Measurements from ENCODE around the gene C17orf58. TPM values are rescaled to one million over a fixed set of nuclear protein-coding genes. Genes with fewer than 3 reads are reported as not detected.
"Not testable (repeated sequence)": the region's sequence is repeated elsewhere in the genome, so short reads cannot be mapped to it uniquely, and the experiment has no call there.

Gene C17orf58
- total and polyA plus RNA-seq, 12 donors, result 3.7 to 19.4 (median 10.2) TPM

DNA sequence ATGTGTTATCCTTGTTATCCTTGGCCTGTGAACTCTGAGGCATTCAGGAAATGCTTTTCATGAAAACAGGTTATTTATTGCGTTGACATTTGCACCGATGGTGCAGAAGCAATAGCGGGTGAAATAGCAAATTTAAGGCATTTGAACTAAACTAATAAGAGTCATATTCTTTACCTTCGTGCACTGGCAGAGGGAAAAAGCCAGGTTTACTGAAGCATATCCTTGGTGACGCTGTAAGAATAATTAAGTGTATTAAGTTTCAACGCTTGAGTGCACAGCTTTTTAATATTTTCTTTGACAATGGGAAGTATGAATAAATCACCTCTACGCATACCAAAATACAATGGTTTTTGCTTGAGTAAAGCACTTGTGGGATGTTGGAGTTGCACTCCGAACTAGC, 25.7 kb upstream of the C17orf58 start:
- 77 to 85% (median 80%) methylated on average over 8 of the region's 8 CpGs for WGBS, 4 donors
- intact Hi-C loops (cut with DNase I), result no loop called here
- TF ChIP-seq CTCF (IDR thresholded peaks at IDR 0.05) (no peak), POLR2A (IDR thresholded peaks at IDR 0.05) (no peak)
- Histone ChIP-seq H3K36me3 (replicated peaks in 1 of 2) (no peaks in the 10 kb centered on the region), H3K27me3 (no peaks in the 10 kb centered on the region), H3K27ac (no peak overlapping the region), H3K4me1 (replicated peaks in 1 of 2) (peaks cover 0 to 4% of the 10 kb centered on the region in 2 donors), H3K9me3 (replicated peaks in 1 of 3) (no peaks in the 10 kb centered on the region), H3K4me3 (no peak overlapping the region)
- DNase-seq, result no peak

GRCh38 chr17:68020791-68021190, 24.5 kb upstream of the C17orf58 start:
- DNase-seq; intact Hi-C loops (cut with DNase I); H3K36me3 ChIP-seq (replicated peaks in 1 of 2); H3K9me3 ChIP-seq (replicated peaks in 1 of 3); H3K4me1 ChIP-seq (replicated peaks in 1 of 2); H3K27me3 ChIP-seq: not testable (repeated sequence)
- H3K27ac ChIP-seq, result peak overlapping the region in 4 of 5 donors; percentile 58 to 89 (median 78)
- WGBS, 4 donors, result 84 to 88% (median 87%) methylated on average over 13 of the region's 13 CpGs
- H3K4me3 ChIP-seq, result peak overlapping the region in 1 of 4 donors; percentile 64

DNA sequence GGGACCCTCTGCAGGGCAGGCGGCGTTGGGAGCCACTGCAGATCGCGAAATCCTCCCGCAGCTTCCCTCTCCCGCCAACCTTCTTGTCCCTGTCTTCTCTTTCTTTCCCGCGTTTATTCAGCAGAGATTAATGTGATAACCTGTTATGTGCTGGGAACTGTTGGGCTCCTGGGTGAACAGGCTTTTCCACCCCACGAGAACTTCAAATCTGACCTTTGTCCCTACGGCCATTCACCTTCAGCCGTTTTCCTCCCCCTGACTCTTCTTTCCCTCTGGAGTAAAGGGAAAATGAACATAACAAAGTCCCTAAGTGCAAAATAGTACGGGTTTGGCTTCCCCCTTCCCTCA, 24.1 kb upstream of the C17orf58 start:
- intact Hi-C loops (cut with DNase I), result no loop called here

GRCh38 chr17:68019675-68020408, 23.6 kb upstream of the C17orf58 start:
- peak in 5 of 6 experiments; percentile 42 to 83 (median 67) for TF ChIP-seq CTCF (IDR thresholded peaks at IDR 0.05)
- TF ChIP-seq POLR2A (IDR thresholded peaks at IDR 0.05), result peak; percentile 69 to 81
- peaks cover 0 to 4% of the 10 kb centered on the region in 2 donors for H3K4me1 ChIP-seq (replicated peaks in 1 of 2)
- peak; percentile 95 to 99 (median 96) for DNase-seq
- H3K4me3 ChIP-seq, result peak overlapping the region in 2 of 4 donors; percentile 60 to 64
- intact Hi-C loops (cut with DNase I), result loop anchor here in 1 of 2 donors (10.0 kb wide), 1 partner anchor 55 kb away; no protein-coding TSS in a partner anchor
- H3K9me3 ChIP-seq (replicated peaks in 1 of 3), result no peaks in the 10 kb centered on the region
- H3K27ac ChIP-seq, result peak overlapping the region in 4 of 5 donors; percentile 58 to 89 (median 78)
- H3K36me3 ChIP-seq (replicated peaks in 1 of 2), result no peaks in the 10 kb centered on the region
- 1 to 2% (median 1%) methylated on average over 17 to 51 of the region's 51 CpGs for WGBS, 4 donors
- no peaks in the 10 kb centered on the region for H3K27me3 ChIP-seq

More for the DNA sequence above, 24.1 kb upstream of the C17orf58 start:
- WGBS, 4 donors, result 1 to 3% (median 2%) methylated on average over 12 of the region's 12 CpGs
- TF ChIP-seq CTCF (IDR thresholded peaks at IDR 0.05) (no peak), POLR2A (IDR thresholded peaks at IDR 0.05) (no peak)
- no peaks in the 10 kb centered on the region for H3K9me3 ChIP-seq (replicated peaks in 1 of 3)
- H3K4me3 ChIP-seq, result peak overlapping the region in 2 of 4 donors; percentile 60 to 64
- H3K27me3 ChIP-seq, result no peaks in the 10 kb centered on the region
- H3K36me3 ChIP-seq (replicated peaks in 1 of 2), result no peaks in the 10 kb centered on the region
- H3K27ac ChIP-seq, result peak overlapping the region in 4 of 5 donors; percentile 58 to 89 (median 78)
- DNase-seq, result peak in 1 of 7 donors; percentile 13
- H3K4me1 ChIP-seq (replicated peaks in 1 of 2), result peaks cover 0 to 4% of the 10 kb centered on the region in 2 donors
